Chondrocyte (in vitro differentiated cells): ENCODE results near the gene CHPT1. TPM values are rescaled to one million over a fixed set of nuclear protein-coding genes. Genes with fewer than 3 reads are reported as not detected.
"Not testable (repeated sequence)": the region's sequence is repeated elsewhere in the genome, so short reads cannot be mapped to it uniquely, and the experiment has no call there.

Experiments
- DNase-seq: peaks from one replicate; pipeline ENCODE4 v3.0.0; 2021; ENCODE audit warnings: mixed read lengths, low spot score
- H3K27ac Mint-ChIP-seq: one replicate; pipeline ENCODE4 v1.8.0; 2021; ENCODE audit warnings: mild to moderate bottlenecking, moderate library complexity, mixed read lengths; ENCODE audit not compliant: unreplicated experiment
- H3K27me3 Mint-ChIP-seq: 2 replicates; pipeline ENCODE4 v1.8.0; 2021; ENCODE audit warnings: low read depth, mixed read lengths
- H3K36me3 Mint-ChIP-seq: 2 replicates; pipeline ENCODE4 v1.8.0; 2021; ENCODE audit warnings: low read depth, mixed read lengths
- H3K4me1 Mint-ChIP-seq: 2 replicates; pipeline ENCODE4 v1.8.0; 2021; ENCODE audit warnings: low read depth, mild to moderate bottlenecking, mixed read lengths
- H3K4me3 Mint-ChIP-seq: one replicate; pipeline ENCODE4 v1.8.0; 2021; ENCODE audit warnings: mild to moderate bottlenecking, moderate library complexity, mixed read lengths; ENCODE audit not compliant: unreplicated experiment
- H3K9me3 Mint-ChIP-seq: 2 replicates; pipeline ENCODE4 v1.8.0; 2021; ENCODE audit warnings: low read depth, mixed read lengths
- total RNA-seq: library from RNA; stranded (reverse); gene quantifications from 3 replicates; pipeline ENCODE4 v1.2.1, GENCODE V29; 2021
- TF ChIP-seq, protein P1 (sequence below): fragments of 200-600 bp; sonication (generic); IDR thresholded peaks from 2 replicates; pipeline ENCODE4 v1.5.0; 2021; ENCODE audit warnings: antibody characterized with exemption, mild to moderate bottlenecking, moderate library complexity

Gene CHPT1
- total RNA-seq, 1 donor from 2014 or later: 36.3 TPM

GRCh38 chr12:101722392-101722791 lies 25.0 kb downstream of the CHPT1 start:
- Mint-ChIP-seq H3K27ac (no peak overlapping the region), H3K4me3 (no peak overlapping the region), H3K36me3 (peaks cover 3% of the 10 kb centered on the region), H3K4me1 (peaks cover 3% of the 10 kb centered on the region), H3K9me3 (no peaks in the 10 kb centered on the region), H3K27me3 (no peaks in the 10 kb centered on the region)
- no peak for DNase-seq
- TF ChIP-seq, protein P1, sequence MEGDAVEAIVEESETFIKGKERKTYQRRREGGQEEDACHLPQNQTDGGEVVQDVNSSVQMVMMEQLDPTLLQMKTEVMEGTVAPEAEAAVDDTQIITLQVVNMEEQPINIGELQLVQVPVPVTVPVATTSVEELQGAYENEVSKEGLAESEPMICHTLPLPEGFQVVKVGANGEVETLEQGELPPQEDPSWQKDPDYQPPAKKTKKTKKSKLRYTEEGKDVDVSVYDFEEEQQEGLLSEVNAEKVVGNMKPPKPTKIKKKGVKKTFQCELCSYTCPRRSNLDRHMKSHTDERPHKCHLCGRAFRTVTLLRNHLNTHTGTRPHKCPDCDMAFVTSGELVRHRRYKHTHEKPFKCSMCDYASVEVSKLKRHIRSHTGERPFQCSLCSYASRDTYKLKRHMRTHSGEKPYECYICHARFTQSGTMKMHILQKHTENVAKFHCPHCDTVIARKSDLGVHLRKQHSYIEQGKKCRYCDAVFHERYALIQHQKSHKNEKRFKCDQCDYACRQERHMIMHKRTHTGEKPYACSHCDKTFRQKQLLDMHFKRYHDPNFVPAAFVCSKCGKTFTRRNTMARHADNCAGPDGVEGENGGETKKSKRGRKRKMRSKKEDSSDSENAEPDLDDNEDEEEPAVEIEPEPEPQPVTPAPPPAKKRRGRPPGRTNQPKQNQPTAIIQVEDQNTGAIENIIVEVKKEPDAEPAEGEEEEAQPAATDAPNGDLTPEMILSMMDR: no peak

DNA sequence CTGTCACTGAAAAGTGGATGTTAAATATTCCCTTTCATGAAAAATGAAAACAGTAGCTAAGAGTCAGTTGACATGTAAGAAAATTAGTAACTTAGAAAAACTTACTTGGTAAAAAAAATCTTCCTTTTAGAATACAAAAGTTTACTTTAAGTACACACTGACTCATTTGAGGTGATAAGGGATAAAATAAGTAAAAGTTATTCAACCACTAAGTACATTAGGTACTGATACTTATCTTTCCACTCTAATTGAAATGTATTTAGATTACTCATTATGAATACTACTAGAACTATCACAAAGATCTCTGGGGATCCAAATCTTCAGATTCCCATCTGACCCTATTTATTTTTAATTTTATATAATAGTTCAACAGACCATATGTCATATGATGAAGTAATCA lies 29.7 kb downstream of the CHPT1 start:
- Mint-ChIP-seq H3K27ac (no peak overlapping the region), H3K36me3 (peaks cover 6% of the 10 kb centered on the region), H3K27me3 (no peaks in the 10 kb centered on the region), H3K4me3 (no peak overlapping the region), H3K9me3 (no peaks in the 10 kb centered on the region), H3K4me1 (no peaks in the 10 kb centered on the region)
- DNase-seq: no peak
- TF ChIP-seq, protein P1: no peak

GRCh38 chr12:101729842-101730241 lies 32.4 kb downstream of the CHPT1 start:
- H3K27me3 Mint-ChIP-seq: no peaks in the 10 kb centered on the region
- TF ChIP-seq, protein P1: no peak
- H3K36me3 Mint-ChIP-seq: peaks cover 12% of the 10 kb centered on the region
- no peak overlapping the region for H3K27ac Mint-ChIP-seq
- H3K9me3 Mint-ChIP-seq: no peaks in the 10 kb centered on the region
- H3K4me1 Mint-ChIP-seq: no peaks in the 10 kb centered on the region
- no peak overlapping the region for H3K4me3 Mint-ChIP-seq
- no peak for DNase-seq

DNA sequence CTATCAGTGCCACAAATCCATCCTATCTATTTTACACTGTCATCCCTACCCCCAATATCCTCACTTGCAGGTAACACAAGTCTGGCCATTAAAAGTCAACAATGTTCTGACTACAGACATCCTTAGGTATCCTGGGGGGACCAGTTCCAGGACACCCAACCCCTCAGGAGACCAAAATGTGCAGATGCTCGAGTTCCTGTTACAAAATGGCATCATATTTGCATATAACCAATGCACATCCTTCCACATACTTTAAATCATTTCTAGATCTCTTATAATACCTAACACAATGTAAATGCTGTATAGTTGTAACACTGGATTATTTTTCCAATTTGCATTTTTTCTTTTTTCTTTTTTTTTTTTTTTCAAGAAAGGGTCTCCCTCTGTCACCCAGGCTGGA lies 34.9 kb downstream of the CHPT1 start:
- Mint-ChIP-seq H3K27ac (no peak overlapping the region), H3K4me3 (no peak overlapping the region)
- TF ChIP-seq, protein P1: no peak

GRCh38 chr12:101733166-101733565 lies 35.7 kb downstream of the CHPT1 start:
- Mint-ChIP-seq H3K9me3 (no peaks in the 10 kb centered on the region), H3K4me3 (no peak overlapping the region), H3K4me1 (no peaks in the 10 kb centered on the region), H3K36me3 (peaks cover 17% of the 10 kb centered on the region), H3K27me3 (no peaks in the 10 kb centered on the region), H3K27ac (no peak overlapping the region)
- no peak for DNase-seq
- TF ChIP-seq, protein P1: no peak

More for the DNA sequence above, 34.9 kb downstream of the CHPT1 start:
- H3K27me3 Mint-ChIP-seq: no peaks in the 10 kb centered on the region
- no peaks in the 10 kb centered on the region for H3K4me1 Mint-ChIP-seq
- H3K9me3 Mint-ChIP-seq: no peaks in the 10 kb centered on the region
- no peak for DNase-seq
- peaks cover 13% of the 10 kb centered on the region for H3K36me3 Mint-ChIP-seq

GRCh38 chr12:101734482-101734881 lies 37.0 kb downstream of the CHPT1 start:
- not testable (repeated sequence) for H3K27ac Mint-ChIP-seq, H3K27me3 Mint-ChIP-seq, DNase-seq, H3K9me3 Mint-ChIP-seq, H3K4me1 Mint-ChIP-seq, H3K4me3 Mint-ChIP-seq
- peaks cover 20% of the 10 kb centered on the region for H3K36me3 Mint-ChIP-seq
